ENCODE measurements around the gene PLA2G2C.

PLA2G2C gene

GRCh38 chr1:20190256-20191160 is 4.2 kb upstream of the PLA2G2C start:
- TF ChIP-seq CTCF (conservative IDR thresholded peaks at IDR 0.05) (no peak), ZFX (IDR thresholded peaks at IDR 0.05) (no peak)

GRCh38 chr1:20189664-20190063 is 3.3 kb upstream of the PLA2G2C start:
- TF ChIP-seq CTCF (conservative IDR thresholded peaks at IDR 0.05) (no peak), ZFX (IDR thresholded peaks at IDR 0.05) (no peak)
- no peak overlapping the region for H3K27ac ChIP-seq

More at GRCh38 chr1:20190256-20191160, 4.2 kb upstream of the PLA2G2C start:
- H3K27ac ChIP-seq: no peak overlapping the region

- no peak overlapping the region for H3K27ac ChIP-seq
- TF ChIP-seq ZFX (IDR thresholded peaks at IDR 0.05) (no peak), CTCF (conservative IDR thresholded peaks at IDR 0.05) (no peak)
Measured at GRCh38 chr1:20188455-20188817, 2.1 kb upstream of the PLA2G2C start.

- H3K27ac ChIP-seq: no peak overlapping the region
Measured at GRCh38 chr1:20187813-20188454, 1.6 kb upstream of the PLA2G2C start.

GRCh38 chr1:20187103-20187812 is 940 bp upstream of the PLA2G2C start:
- TF ChIP-seq ZFX (IDR thresholded peaks at IDR 0.05): no peak
- no peak; the same call in 1 of the 2 replicates for TF ChIP-seq CTCF (conservative IDR thresholded peaks at IDR 0.05)
- H3K27ac ChIP-seq: no peak overlapping the region; the same call in 1 of the 2 replicates

More at GRCh38 chr1:20187813-20188454, 1.6 kb upstream of the PLA2G2C start:
- TF ChIP-seq CTCF (conservative IDR thresholded peaks at IDR 0.05): no peak
- TF ChIP-seq ZFX (IDR thresholded peaks at IDR 0.05): no peak

- TF ChIP-seq ZFX (IDR thresholded peaks at IDR 0.05) (no peak), CTCF (conservative IDR thresholded peaks at IDR 0.05) (no peak)
- H3K27ac ChIP-seq: no peak overlapping the region
Measured at GRCh38 chr1:20184997-20185833, 1.1 kb downstream of the PLA2G2C start.
